ENCODE measurements around the gene ATRNL1. TPM values are rescaled to one million over a fixed set of nuclear protein-coding genes. Genes with fewer than 3 reads are reported as not detected.

Gene ATRNL1
- total and polyA plus RNA-seq, 2 donors from 2014 or later: 2.4 to 7.1 TPM

DNA sequence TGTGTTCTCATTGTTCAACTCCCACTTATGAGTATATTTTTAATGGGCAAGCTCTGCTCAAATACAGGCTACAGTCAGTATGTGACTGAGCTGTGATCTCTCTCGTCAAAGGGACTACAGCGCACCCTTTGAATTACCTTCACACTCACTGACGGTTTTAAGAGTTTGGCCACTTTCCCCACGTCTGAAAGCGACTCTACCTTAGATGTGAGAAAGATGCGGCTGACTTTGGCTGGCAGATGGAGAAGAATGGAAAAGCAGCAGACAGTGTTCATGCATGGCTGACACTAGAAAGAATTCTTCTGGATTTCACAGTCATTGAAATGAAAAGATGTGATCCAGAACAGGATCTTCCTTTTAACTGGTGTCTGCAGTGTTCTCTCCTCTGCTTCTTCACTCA, 2.0 kb upstream of the ATRNL1 start:
- H3K36me3 ChIP-seq (ENCODE audit: control insufficient read depth in 2 of 3, insufficient read depth in 3 of 3, low read length in 3 of 3): no peaks in the 10 kb centered on the region
- TF ChIP-seq, protein P1, sequence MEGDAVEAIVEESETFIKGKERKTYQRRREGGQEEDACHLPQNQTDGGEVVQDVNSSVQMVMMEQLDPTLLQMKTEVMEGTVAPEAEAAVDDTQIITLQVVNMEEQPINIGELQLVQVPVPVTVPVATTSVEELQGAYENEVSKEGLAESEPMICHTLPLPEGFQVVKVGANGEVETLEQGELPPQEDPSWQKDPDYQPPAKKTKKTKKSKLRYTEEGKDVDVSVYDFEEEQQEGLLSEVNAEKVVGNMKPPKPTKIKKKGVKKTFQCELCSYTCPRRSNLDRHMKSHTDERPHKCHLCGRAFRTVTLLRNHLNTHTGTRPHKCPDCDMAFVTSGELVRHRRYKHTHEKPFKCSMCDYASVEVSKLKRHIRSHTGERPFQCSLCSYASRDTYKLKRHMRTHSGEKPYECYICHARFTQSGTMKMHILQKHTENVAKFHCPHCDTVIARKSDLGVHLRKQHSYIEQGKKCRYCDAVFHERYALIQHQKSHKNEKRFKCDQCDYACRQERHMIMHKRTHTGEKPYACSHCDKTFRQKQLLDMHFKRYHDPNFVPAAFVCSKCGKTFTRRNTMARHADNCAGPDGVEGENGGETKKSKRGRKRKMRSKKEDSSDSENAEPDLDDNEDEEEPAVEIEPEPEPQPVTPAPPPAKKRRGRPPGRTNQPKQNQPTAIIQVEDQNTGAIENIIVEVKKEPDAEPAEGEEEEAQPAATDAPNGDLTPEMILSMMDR (IDR thresholded peaks at IDR 0.05; ENCODE audit: borderline replicate concordance, extremely low read depth, insufficient read depth): no peak
- H3K9me3 ChIP-seq (ENCODE audit: control insufficient read depth in 2 of 3, insufficient read depth in 1 of 3, low read length in 3 of 3): peaks cover 0 to 8% (median 0%) of the 10 kb centered on the region in 3 donors
- no peaks in the 10 kb centered on the region for H3K27me3 ChIP-seq (ENCODE audit: control insufficient read depth, insufficient read depth, low read length)
- H3K4me1 ChIP-seq (ENCODE audit: control insufficient read depth in 2 of 3, insufficient read depth in 2 of 3, low read depth in 1 of 3, low read length in 3 of 3): peaks cover 0 to 5% (median 0%) of the 10 kb centered on the region in 3 donors
- intact Hi-C loops (cut with DNase I): no loop called here
- FAIRE-seq (no peak), DNase-seq (no peak)
- no peak overlapping the region for H3K9ac ChIP-seq (ENCODE audit: low read length in 3 of 3)
- H3K4me3 ChIP-seq (ENCODE audit: low read length in 3 of 3): no peak overlapping the region
- no peak overlapping the region for H3K27ac ChIP-seq (ENCODE audit: low read depth in 2 of 2, low read length in 2 of 2)

DNA sequence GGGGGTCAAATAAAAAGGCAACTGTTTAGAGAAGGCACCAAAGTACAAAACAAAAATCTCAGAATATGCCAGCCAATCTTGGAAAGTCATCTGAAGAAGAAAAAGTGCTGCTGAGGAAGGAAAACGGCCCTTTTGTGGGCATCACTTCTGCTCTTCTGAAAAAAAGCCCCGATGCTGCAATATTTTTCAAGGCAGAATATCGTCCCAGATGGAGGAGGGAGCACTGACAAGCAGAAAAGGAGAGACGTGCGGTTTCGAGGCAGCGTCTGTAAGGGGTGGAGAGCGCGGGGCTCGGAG, 959 bp upstream of the ATRNL1 start:
- intact Hi-C loops (cut with DNase I): no loop called here
- Histone ChIP-seq H3K36me3 (ENCODE audit: control insufficient read depth in 2 of 3, insufficient read depth in 3 of 3, low read length in 3 of 3) (no peaks in the 10 kb centered on the region), H3K9me3 (ENCODE audit: control insufficient read depth in 2 of 3, insufficient read depth in 1 of 3, low read length in 3 of 3) (peaks cover 0 to 3% (median 0%) of the 10 kb centered on the region in 3 donors), H3K27ac (ENCODE audit: low read depth in 2 of 2, low read length in 2 of 2) (no peak overlapping the region), H3K9ac (ENCODE audit: low read length in 3 of 3) (peak overlapping the region in 1 of 3 donors; percentile 33), H3K27me3 (ENCODE audit: control insufficient read depth, insufficient read depth, low read length) (no peaks in the 10 kb centered on the region), H3K4me1 (ENCODE audit: control insufficient read depth in 2 of 3, insufficient read depth in 2 of 3, low read depth in 1 of 3, low read length in 3 of 3) (peaks cover 0 to 5% (median 0%) of the 10 kb centered on the region in 3 donors), H3K4me3 (ENCODE audit: low read length in 3 of 3) (peak overlapping the region; percentile 51 to 60 (median 53))
- FAIRE-seq (no peak), DNase-seq (no peak)
- TF ChIP-seq, protein P1 (IDR thresholded peaks at IDR 0.05; ENCODE audit: borderline replicate concordance, extremely low read depth, insufficient read depth): no peak

DNA sequence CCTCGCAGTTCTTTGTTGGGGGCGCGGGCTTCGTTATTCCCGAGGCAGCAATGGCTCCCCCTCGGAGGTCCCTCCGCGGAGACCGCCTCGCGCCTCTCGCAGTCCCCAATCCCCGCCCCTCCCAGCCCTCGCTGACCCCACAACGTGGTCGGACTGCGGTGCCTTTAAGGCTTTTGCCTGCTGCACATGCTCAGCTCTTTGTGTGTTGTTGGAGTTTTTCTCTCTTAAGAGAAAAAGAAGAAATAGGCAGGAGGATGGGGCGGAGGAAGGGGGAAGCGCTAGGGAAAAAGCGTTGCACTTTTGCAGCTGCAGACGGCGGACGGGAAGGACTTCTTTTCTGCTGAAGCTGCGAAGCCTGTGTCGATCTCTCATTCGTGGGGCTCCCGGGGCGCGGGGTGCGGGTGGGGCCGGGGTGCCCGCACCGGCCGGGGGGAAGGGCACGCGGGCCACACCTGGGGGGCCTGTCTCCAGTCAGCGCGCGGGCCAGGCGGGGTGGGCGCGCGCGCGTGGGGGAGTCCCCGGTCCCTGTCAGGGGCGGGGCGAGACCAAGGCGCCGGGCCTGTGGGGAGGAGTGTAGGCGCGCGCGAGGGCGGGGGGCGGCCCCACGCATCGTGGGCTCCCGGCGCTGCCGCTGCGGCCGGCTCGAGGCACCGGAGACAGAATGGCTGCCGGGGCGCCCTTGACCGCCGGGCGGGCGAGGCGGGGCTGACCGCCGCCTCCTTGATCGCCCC, 445 bp upstream of the ATRNL1 start:
- H3K27ac ChIP-seq (ENCODE audit: low read depth in 2 of 2, low read length in 2 of 2): no peak overlapping the region
- H3K9ac ChIP-seq (ENCODE audit: low read length in 3 of 3): peak overlapping the region in 1 of 3 donors; percentile 33
- peaks cover 0 to 5% (median 0%) of the 10 kb centered on the region in 3 donors for H3K4me1 ChIP-seq (ENCODE audit: control insufficient read depth in 2 of 3, insufficient read depth in 2 of 3, low read depth in 1 of 3, low read length in 3 of 3)
- DNase-seq (peak; percentile 78 to 92 (median 85)), FAIRE-seq (no peak)
- peak overlapping the region; percentile 51 to 60 (median 53) for H3K4me3 ChIP-seq (ENCODE audit: low read length in 3 of 3)
- TF ChIP-seq, protein P1 (IDR thresholded peaks at IDR 0.05; ENCODE audit: borderline replicate concordance, extremely low read depth, insufficient read depth): no peak
- intact Hi-C loops (cut with DNase I): no loop called here
- no peaks in the 10 kb centered on the region for H3K27me3 ChIP-seq (ENCODE audit: control insufficient read depth, insufficient read depth, low read length)
- no peaks in the 10 kb centered on the region for H3K9me3 ChIP-seq (ENCODE audit: control insufficient read depth in 2 of 3, insufficient read depth in 1 of 3, low read length in 3 of 3)
- no peaks in the 10 kb centered on the region for H3K36me3 ChIP-seq (ENCODE audit: control insufficient read depth in 2 of 3, insufficient read depth in 3 of 3, low read length in 3 of 3)

Measured in kidney (tissue), 14 donors.